ENCODE measurements around the gene GPT2. TPM values are rescaled to one million over a fixed set of nuclear protein-coding genes. Genes with fewer than 3 reads are reported as not detected.

Gene GPT2
- total RNA-seq = 1 to 10 TPM; 3.3 to 4.5 TPM
- long read RNA-seq, donor 1, partial matches to known transcripts = 0 of 2 reads
- long read RNA-seq, donor 1, other reads (novel, unspliced or antisense) = 0 of 2 reads
- long read RNA-seq, donor 2, partial matches to known transcripts = 1 of 5 reads
- long read RNA-seq, donor 2, other reads (novel, unspliced or antisense) = 4 of 5 reads

GRCh38 chr16:46883690-46884512 is at the start of gene GPT2:
Gene GPT2 (plus strand): TSS chr16:46884362. CDS start chr16:46884716, 354 bp downstream.
- DNase-seq (ENCODE audit: low spot score) = peak; percentile 98
- intact Hi-C loops (cut with DNase I) = loop anchor here in 1 of 2 donors (1.0 kb wide), 1 partner anchor 23 kb away; no protein-coding TSS in a partner anchor

- intact Hi-C loops (cut with DNase I) = no loop called here
Observed at GRCh38 chr16:46836534-46837530, 47.3 kb upstream of the GPT2 start.

GRCh38 chr16:46839986-46840443 is 44.1 kb upstream of the GPT2 start:
- DNase-seq (ENCODE audit: low spot score) = no peak
- intact Hi-C loops (cut with DNase I) = no loop called here

More at GRCh38 chr16:46836534-46837530, 47.3 kb upstream of the GPT2 start:
- DNase-seq (ENCODE audit: low spot score) = no peak

GRCh38 chr16:46842192-46842895 is 41.8 kb upstream of the GPT2 start:
- DNase-seq (ENCODE audit: low spot score) = no peak
- intact Hi-C loops (cut with DNase I) = no loop called here

- intact Hi-C loops (cut with DNase I) = no loop called here
- no peak for DNase-seq (ENCODE audit: low spot score)
Observed at GRCh38 chr16:46843898-46844642, 40.1 kb upstream of the GPT2 start.

- intact Hi-C loops (cut with DNase I) = no loop called here
- DNase-seq (ENCODE audit: low spot score) = no peak
Observed at GRCh38 chr16:46844771-46845170, 39.4 kb upstream of the GPT2 start.

GRCh38 chr16:46845952-46846351 is 38.2 kb upstream of the GPT2 start:
- intact Hi-C loops (cut with DNase I) = no loop called here
- DNase-seq (ENCODE audit: low spot score) = no peak

- intact Hi-C loops (cut with DNase I) = no loop called here
- no peak for DNase-seq (ENCODE audit: low spot score)
Observed at GRCh38 chr16:46848768-46849764, 35.1 kb upstream of the GPT2 start.

GRCh38 chr16:46850619-46851555 is 33.3 kb upstream of the GPT2 start:
- intact Hi-C loops (cut with DNase I) = no loop called here
- DNase-seq (ENCODE audit: low spot score) = no peak

- no peak for DNase-seq (ENCODE audit: low spot score)
- intact Hi-C loops (cut with DNase I) = no loop called here
Observed at GRCh38 chr16:46852130-46852529, 32.0 kb upstream of the GPT2 start.

GRCh38 chr16:46853713-46854443 is 30.3 kb upstream of the GPT2 start:
- intact Hi-C loops (cut with DNase I) = loop anchor here (2.0 kb wide), 2 partner anchors 53 to 55 kb away; no protein-coding TSS in a partner anchor
- peak; percentile 89 for DNase-seq (ENCODE audit: low spot score)

- intact Hi-C loops (cut with DNase I) = loop anchor here (2.0 kb wide), 2 partner anchors 52 to 54 kb away; no protein-coding TSS in a partner anchor
- DNase-seq (ENCODE audit: low spot score) = no peak
Observed at GRCh38 chr16:46854846-46855245, 29.3 kb upstream of the GPT2 start.

- intact Hi-C loops (cut with DNase I) = loop anchor here (2.0 kb wide), 2 partner anchors 51 to 53 kb away; no protein-coding TSS in a partner anchor
- DNase-seq (ENCODE audit: low spot score) = no peak
Observed at GRCh38 chr16:46855389-46855788, 28.8 kb upstream of the GPT2 start.

GRCh38 chr16:46857368-46857945 is 26.7 kb upstream of the GPT2 start:
- intact Hi-C loops (cut with DNase I) = no loop called here

GRCh38 chr16:46858151-46858550 is 26.0 kb upstream of the GPT2 start:
- intact Hi-C loops (cut with DNase I) = no loop called here
- no peak for DNase-seq (ENCODE audit: low spot score)

More at GRCh38 chr16:46857368-46857945, 26.7 kb upstream of the GPT2 start:
- DNase-seq (ENCODE audit: low spot score) = no peak

Measured in posterior vena cava (tissue), 2 donors.